Gastrocnemius medialis (tissue), 4 donors: ENCODE results near the gene IRF3.

ENCODE experiments used
- CTCF ChIP-seq, 5 experiments: fragments of 450-650 bp in 3 of 5; fragments of 200-600 bp in 2 of 5; sonication (generic) in 2 of 5; IDR thresholded peaks in 4 of 5; conservative IDR thresholded peaks in 1 of 5; 1 replicate in 4 of 5; 2 replicates in 1 of 5; pipeline ENCODE4 v1.5.1; 2016 to 2019; ENCODE audit warnings: antibody characterized with exemption in 5 of 5, mild to moderate bottlenecking in 3 of 5, moderate library complexity in 3 of 5
- POLR2A ChIP-seq, 2 donors: fragments of 450-650 bp; IDR thresholded peaks; one replicate each; pipeline ENCODE4 v1.6.1; 2017; ENCODE audit warnings: antibody characterized with exemption in 2 of 2, mild to moderate bottlenecking in 2 of 2, moderate library complexity in 2 of 2

- no peak for TF ChIP-seq CTCF (IDR thresholded peaks at IDR 0.05 in 4 of 5, conservative IDR thresholded peaks at IDR 0.05 in 1 of 5)
- no peak for TF ChIP-seq POLR2A (IDR thresholded peaks at IDR 0.05)
These were observed 20.2 kb upstream of the IRF3 start for GRCh38 chr19:49685845-49686332.
